ENCODE data around the gene ZNF605.
A peak's percentile ranks its signal among the peaks of the same experiment; 100 is the strongest.
"Not testable (repeated sequence)": the region's sequence is repeated elsewhere in the genome, so short reads cannot be mapped to it uniquely, and the experiment has no call there.

ZNF605 gene

DNA sequence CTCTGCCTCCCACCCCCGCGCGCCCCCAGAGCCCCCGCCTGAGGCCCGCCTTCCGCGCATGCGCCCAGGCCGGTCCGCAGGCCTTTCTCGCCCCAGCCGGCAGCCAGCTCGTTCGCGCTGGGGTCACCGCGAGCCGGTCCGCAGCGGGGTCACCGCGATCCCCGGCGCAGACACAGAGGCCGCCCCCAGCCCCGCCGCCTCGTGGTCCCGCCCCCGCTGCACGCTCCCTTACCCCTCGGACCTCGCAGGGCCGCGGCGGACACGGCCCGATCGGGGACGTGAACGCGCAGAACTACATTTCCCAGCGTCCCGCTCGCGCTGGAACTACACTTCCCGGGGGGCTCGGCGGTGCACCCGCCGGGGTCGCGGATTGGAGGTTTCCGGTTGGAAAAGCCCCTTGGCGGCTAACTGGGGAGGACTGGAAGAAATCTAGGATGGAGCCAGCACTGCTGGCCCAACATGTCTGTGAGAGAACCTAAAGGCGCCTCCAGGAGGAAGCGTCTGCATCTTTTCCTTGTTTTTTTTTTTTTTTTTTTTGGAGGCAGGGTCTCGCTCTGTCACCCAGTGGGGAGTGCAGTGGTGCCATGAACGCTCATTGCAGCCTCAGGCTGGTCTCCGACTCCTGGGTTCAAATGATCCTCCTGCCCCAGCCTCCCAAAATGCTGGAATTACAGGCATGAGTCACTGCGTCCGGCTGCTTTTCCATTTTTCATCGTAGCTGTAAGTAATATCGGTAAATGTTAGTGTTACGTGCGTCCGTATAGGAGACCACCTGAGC lies at the start of gene ZNF605:
Gene ZNF605 (minus strand): TSS at position 296 of the 778 bp plus-strand sequence. CDS start 10,671 bp downstream, outside the sequence.
- peak; percentile 92 for DNase-seq (ENCODE audit: low read depth, low spot score)
- in situ Hi-C loops (cut with HindIII; ENCODE audit: low sequenced_read_pairs), result no loop called here
- peak within 1 kb of the TSS; percentile 90 for H3K4me3 ChIP-seq (ENCODE audit: low read depth, low read length)
- TF ChIP-seq, protein P1, sequence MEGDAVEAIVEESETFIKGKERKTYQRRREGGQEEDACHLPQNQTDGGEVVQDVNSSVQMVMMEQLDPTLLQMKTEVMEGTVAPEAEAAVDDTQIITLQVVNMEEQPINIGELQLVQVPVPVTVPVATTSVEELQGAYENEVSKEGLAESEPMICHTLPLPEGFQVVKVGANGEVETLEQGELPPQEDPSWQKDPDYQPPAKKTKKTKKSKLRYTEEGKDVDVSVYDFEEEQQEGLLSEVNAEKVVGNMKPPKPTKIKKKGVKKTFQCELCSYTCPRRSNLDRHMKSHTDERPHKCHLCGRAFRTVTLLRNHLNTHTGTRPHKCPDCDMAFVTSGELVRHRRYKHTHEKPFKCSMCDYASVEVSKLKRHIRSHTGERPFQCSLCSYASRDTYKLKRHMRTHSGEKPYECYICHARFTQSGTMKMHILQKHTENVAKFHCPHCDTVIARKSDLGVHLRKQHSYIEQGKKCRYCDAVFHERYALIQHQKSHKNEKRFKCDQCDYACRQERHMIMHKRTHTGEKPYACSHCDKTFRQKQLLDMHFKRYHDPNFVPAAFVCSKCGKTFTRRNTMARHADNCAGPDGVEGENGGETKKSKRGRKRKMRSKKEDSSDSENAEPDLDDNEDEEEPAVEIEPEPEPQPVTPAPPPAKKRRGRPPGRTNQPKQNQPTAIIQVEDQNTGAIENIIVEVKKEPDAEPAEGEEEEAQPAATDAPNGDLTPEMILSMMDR (IDR thresholded peaks at IDR 0.05; ENCODE audit: low read depth, low read length), result no peak

DNA sequence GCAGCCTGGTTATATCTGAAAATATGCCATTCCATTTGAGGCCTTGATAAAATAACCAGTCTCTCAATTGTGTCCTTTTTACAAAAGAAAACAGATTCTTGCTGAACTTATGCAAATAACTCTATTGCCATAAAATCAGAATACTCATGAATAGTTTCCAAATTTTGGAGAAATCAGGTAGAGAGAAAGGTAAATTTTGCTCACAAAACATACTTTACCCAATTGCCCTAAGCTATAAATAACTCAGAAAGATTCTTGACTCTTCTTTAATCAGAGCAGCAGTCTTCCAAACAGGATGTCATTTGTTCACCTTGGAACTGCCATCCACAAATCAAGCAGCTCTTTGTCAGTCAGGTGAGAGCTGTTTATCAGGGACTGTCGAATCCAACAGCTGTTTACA lies 42.6 kb upstream of the ZNF605 start:
- TF ChIP-seq, protein P1 (IDR thresholded peaks at IDR 0.05; ENCODE audit: low read depth, low read length), result no peak
- DNase-seq (ENCODE audit: low read depth, low spot score), result no peak
- in situ Hi-C loops (cut with HindIII; ENCODE audit: low sequenced_read_pairs), result no loop called here
- H3K4me3 ChIP-seq (ENCODE audit: low read depth, low read length), result no peak overlapping the region

DNA sequence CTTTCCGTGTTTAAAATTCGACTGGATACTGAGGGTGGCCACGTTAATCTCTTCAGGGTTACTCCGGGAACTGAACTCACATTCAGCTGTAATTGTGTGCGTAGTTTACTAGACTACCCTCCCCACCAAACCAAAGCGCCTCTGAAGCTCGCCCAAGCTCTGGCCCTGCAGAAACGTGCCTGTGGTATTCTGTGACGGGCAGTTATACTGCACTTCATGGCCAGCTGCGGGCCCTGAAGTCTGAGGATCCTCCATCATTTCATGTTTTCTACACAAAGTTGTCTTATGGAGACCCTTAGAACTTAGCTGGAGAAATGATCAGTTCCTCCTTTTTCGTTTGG lies 30.7 kb upstream of the ZNF605 start:
- H3K4me3 ChIP-seq (ENCODE audit: low read depth, low read length), result peak overlapping the region; percentile 66
- TF ChIP-seq, protein P1 (IDR thresholded peaks at IDR 0.05; ENCODE audit: low read depth, low read length), result no peak
- DNase-seq (ENCODE audit: low read depth, low spot score), result peak; percentile 12
- in situ Hi-C loops (cut with HindIII; ENCODE audit: low sequenced_read_pairs), result no loop called here

DNA sequence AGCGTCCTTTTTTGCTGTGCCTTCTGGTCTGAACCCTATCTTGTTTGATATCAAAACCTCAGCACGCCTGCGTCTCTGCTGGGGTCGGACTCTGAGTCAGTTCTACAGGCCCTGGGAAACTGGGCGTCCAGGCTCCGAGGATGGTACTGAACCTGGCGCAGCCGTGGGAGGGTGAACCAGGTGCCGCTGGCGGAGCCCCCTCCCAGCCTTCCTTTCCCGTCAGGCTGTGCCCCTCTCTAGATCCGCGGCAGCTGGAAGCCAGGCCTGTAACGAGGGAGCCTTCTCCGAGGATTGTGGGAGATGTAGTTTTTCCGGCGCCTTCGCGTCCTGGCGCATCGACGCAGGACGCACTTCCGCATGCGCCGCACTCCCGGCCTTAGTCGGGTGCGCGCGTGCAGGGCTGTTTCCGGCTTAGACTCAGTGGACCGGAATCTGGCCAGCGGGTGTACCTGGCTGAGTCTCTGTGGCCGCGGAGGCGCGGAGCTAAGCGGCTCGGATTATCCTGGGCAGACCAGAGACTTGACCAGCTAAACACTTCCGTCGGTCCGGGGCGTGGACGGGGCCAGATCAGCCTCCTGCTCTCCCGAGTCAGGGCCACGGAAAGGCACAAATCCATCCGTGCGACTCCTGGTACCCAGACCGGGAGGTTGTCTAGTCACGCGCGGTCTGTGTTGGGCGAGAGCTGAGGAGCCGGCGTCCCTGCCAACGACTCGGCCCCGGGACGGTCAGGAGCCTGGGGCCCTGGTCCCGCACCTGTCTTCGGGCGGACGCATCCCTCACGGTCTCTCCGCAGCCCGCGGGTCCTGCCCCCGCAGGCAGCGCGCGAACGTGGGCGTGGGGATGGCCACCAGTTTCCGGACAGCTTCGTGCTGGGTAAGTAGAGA lies 30.1 kb upstream of the ZNF605 start, which contains the start of gene ZNF26:
Gene ZNF26 (plus strand): TSS at position 367 of the 884 bp plus-strand sequence. CDS start 474 bp downstream, at position 841.
- peak within 1 kb of the TSS; percentile 66 for H3K4me3 ChIP-seq (ENCODE audit: low read depth, low read length)
- in situ Hi-C loops (cut with HindIII; ENCODE audit: low sequenced_read_pairs), result no loop called here
- peak; percentile 94 for DNase-seq (ENCODE audit: low read depth, low spot score)
- TF ChIP-seq, protein P1 (IDR thresholded peaks at IDR 0.05; ENCODE audit: low read depth, low read length), result no peak

DNA sequence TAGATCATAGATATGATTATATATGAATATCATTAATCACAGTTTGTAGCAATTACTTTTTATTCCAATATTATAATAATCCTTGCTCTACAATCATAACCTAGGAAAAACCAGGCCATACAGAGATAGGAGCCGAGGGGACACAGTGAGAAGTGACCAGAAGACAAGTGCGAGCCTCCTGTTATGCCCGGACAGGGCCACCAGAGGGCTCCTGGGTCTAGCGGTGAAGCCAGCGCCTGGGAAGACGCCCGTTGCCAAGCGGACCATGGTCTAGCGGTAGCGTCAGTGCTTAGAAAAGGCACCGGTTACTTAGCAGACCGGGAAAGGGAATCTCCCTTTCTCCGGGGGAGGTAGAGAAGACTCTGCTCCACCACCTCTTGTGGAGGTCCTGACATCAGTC lies 20.8 kb upstream of the ZNF605 start:
- in situ Hi-C loops (cut with HindIII; ENCODE audit: low sequenced_read_pairs); DNase-seq (ENCODE audit: low read depth, low spot score); H3K4me3 ChIP-seq (ENCODE audit: low read depth, low read length): not testable (repeated sequence)
- TF ChIP-seq, protein P1 (IDR thresholded peaks at IDR 0.05; ENCODE audit: low read depth, low read length), result peak; percentile 38

DNA sequence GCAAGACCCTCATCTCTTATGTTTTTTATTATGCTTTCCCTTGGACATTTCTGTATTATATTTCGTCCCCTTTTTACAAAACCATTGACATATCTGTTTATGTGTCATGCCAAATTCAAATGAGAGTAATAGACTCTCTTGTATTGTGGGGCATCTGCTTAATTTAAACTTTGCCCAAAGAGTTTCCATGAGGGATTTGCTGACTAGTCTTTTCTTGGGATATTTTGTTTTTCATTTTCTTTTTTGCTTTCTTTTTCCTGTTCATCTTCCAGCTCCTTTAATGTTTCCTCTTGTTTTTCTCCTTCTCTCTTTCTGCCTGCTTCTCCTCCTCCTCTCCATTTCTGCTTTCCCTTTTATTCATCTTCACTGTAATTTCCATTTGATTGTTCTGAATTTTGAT lies 16.3 kb upstream of the ZNF605 start:
- in situ Hi-C loops (cut with HindIII; ENCODE audit: low sequenced_read_pairs), result no loop called here
- no peak for DNase-seq (ENCODE audit: low read depth, low spot score)
- TF ChIP-seq, protein P1 (IDR thresholded peaks at IDR 0.05; ENCODE audit: low read depth, low read length), result no peak
- H3K4me3 ChIP-seq (ENCODE audit: low read depth, low read length), result no peak overlapping the region
